Epithelial cell of esophagus (primary cell): ENCODE measurements around the gene SYNE3.

Experiments
- DNase-seq: peaks from one replicate; pipeline ENCODE4 v3.0.0; 2010; ENCODE audit warnings: low read depth
- H3K4me3 ChIP-seq: 2 replicates; pipeline ENCODE4 v1.5.1; 2011; ENCODE audit warnings: mild to moderate bottlenecking, low read length, control low read depth
- TF ChIP-seq, protein P1 (sequence below): IDR thresholded peaks from 2 replicates; pipeline ENCODE4 v1.5.1; 2011; ENCODE audit warnings: low read depth, mild to moderate bottlenecking, low read length, control low read depth, inconsistent platforms; ENCODE audit not compliant: insufficient read depth; ENCODE audit errors: missing control alignments

SYNE3 gene, protein sequence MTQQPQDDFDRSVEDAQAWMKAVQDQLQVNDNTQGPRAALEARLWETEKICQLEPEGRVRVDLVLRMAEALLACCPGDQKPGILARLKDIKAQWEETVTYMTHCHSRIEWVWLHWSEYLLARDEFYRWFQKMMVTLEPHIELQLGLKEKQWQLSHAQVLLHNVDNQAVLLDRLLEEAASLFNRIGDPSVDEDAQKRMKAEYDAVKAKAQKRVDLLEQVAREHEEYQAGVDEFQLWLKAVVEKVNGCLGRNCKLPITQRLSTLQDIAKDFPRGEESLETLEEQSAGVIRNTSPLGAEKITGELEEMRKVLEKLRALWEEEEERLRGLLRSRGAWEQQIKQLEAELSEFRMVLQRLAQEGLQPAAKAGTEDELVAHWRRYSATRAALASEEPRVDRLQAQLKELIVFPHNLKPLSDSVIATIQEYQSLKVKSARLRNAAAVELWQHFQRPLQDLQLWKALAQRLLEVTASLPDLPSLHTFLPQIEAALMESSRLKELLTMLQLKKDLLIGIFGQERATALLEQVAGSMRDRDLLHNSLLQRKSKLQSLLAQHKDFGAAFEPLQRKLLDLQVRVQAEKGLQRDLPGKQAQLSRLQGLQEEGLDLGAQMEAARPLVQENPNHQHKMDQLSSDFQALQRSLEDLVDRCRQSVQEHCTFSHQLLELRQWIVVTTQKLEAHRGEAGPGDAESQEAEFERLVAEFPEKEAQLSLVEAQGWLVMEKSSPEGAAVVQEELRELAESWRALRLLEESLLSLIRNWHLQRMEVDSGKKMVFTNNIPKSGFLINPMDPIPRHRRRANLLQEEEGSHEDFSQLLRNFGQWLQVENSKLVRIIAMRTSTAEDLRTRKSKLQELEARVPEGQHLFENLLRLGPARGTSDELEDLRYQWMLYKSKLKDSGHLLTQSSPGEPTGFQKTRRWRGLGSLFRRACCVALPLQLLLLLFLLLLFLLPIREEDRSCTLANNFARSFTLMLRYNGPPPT

GRCh38 chr14:95516554-95517181 lies at the start of gene SYNE3:
Gene SYNE3 (minus strand): TSS chr14:95516650. CDS start chr14:95475821, 40,829 bp downstream.
- peak within 1 kb of the TSS; percentile 34 for H3K4me3 ChIP-seq
- TF ChIP-seq, protein P1, sequence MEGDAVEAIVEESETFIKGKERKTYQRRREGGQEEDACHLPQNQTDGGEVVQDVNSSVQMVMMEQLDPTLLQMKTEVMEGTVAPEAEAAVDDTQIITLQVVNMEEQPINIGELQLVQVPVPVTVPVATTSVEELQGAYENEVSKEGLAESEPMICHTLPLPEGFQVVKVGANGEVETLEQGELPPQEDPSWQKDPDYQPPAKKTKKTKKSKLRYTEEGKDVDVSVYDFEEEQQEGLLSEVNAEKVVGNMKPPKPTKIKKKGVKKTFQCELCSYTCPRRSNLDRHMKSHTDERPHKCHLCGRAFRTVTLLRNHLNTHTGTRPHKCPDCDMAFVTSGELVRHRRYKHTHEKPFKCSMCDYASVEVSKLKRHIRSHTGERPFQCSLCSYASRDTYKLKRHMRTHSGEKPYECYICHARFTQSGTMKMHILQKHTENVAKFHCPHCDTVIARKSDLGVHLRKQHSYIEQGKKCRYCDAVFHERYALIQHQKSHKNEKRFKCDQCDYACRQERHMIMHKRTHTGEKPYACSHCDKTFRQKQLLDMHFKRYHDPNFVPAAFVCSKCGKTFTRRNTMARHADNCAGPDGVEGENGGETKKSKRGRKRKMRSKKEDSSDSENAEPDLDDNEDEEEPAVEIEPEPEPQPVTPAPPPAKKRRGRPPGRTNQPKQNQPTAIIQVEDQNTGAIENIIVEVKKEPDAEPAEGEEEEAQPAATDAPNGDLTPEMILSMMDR, result no peak
- DNase-seq, result peak; percentile 25

GRCh38 chr14:95564060-95564459 lies 47.6 kb upstream of the SYNE3 start:
- no peak overlapping the region for H3K4me3 ChIP-seq
- TF ChIP-seq, protein P1, result no peak
- no peak for DNase-seq

DNA sequence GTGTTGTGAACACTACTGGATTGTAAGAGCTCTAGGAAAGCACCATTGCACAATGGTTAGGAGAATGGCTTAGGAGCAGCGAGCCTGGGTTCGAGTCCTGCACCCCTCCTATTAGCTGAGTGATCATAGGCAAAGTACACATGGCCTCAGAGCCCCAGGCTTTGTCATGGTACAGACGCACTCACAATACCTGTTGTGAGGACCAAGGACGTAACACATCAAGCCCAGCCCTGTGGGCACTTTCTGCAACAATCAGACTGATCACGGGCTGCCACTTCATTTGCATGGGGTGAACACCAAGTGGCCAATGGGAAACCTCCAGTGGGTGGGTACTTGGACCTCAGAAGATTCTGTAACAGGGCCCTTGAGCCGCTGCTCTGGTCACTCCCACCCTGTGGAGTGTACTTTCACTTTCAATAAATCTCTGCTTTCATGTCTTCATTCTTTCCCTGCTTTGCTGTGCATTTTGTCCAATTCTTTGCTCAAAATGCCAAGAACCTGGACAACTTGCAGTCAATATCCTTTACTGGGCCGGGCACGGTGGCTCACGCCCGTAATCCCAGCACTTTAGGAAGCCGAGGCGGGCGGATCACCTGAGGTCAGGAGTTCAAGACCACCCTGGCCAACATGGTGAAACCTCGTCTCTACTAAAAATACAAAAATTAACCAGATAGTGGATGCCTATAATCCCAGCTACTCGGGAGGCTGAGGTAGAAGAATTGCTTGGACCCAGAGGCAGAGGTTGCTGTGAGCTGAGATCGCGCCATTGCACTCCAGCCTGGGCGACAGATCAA lies 46.6 kb upstream of the SYNE3 start:
- no peak overlapping the region for H3K4me3 ChIP-seq
- TF ChIP-seq, protein P1, result no peak
- DNase-seq, result peak; percentile 3

- TF ChIP-seq, protein P1, result peak; percentile 98
- no peak overlapping the region for H3K4me3 ChIP-seq
- peak; percentile 89 for DNase-seq
Measured at GRCh38 chr14:95561001-95561412, 44.6 kb upstream of the SYNE3 start.

DNA sequence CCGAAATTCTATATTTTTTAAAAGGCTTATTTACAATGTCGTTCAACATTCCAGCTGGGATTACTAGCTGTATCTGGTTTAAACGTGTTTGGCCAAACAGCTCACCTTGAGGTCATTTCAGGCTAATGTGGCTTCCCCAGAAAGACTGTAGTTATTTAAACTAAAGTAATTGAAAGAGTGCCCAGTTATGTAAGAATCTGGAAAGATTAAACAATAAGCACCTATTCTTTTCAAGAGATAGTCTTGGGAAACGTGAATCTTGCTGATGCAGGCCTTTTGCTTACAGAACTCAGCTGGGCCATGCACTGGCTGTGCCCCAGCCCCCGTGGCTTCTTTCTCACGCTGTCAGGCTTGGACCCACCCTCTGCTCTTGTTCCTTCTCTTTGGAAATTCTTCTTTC lies 42.8 kb upstream of the SYNE3 start:
- no peak overlapping the region for H3K4me3 ChIP-seq
- peak; percentile 17 for DNase-seq
- TF ChIP-seq, protein P1, result no peak

- no peak overlapping the region for H3K4me3 ChIP-seq
- DNase-seq, result no peak
- TF ChIP-seq, protein P1, result no peak
Measured at GRCh38 chr14:95557832-95558231, 41.4 kb upstream of the SYNE3 start.
